SU-DHL-6 (cell line): Measurements from ENCODE around the gene AGAP3.

Experiments used
- CTCF ChIP-seq: fragments of 200-600 bp; sonication (generic); IDR thresholded peaks from one replicate; pipeline ENCODE4 v1.5.1; 2017; ENCODE audit warnings: antibody characterized with exemption, mild to moderate bottlenecking, low read length, moderate library complexity; ENCODE audit not compliant: insufficient read depth, poor library complexity, severe bottlenecking
- EZH2phosphoT487 ChIP-seq: fragments of 200-600 bp; sonication (generic), shearing (Covaris generic); conservative IDR thresholded peaks from 2 replicates; pipeline ENCODE4 v1.6.1; 2018; ENCODE audit warnings: mild to moderate bottlenecking, antibody characterized with exemption, low read length, moderate library complexity, mixed read lengths

GRCh38 chr7:151065516-151065915 lies 20.8 kb upstream of the AGAP3 start:
- TF ChIP-seq CTCF (no peak), EZH2phosphoT487 (no peak)
